ENCODE results near the gene PDX1.

PDX1 gene

DNA sequence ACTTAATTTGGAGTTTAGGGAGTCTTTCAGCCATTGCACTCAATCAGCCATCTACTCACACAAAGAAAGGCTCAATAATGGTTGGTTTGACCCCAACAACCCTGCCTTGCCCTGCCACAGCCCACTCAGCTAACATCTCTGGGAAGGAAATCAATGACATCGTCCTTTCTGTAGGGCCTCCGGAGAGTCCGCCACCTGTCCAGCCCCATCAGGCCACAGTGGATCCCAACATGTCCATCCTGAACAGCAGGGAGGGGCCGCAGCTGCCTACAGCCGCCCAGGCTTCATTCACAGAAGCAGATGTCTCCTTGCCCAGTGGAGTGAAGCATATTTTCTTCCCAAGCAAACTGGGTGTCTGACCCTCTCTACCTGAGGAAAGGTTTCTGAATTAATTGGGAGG, 53.5 kb downstream of the PDX1 start:
- Histone ChIP-seq H3K4me3 (ENCODE audit: insufficient read depth, low read length, poor library complexity, severe bottlenecking) (no peak overlapping the region), H4K20me1 (ENCODE audit: low read depth, low read length) (no peaks in the 10 kb centered on the region), H3K9ac (ENCODE audit: low read length) (no peak overlapping the region), H2AFZ (ENCODE audit: low read depth, low read length, severe bottlenecking) (no peak overlapping the region), H3F3A (ENCODE audit: insufficient read depth) (no peaks in the 10 kb centered on the region), H3K4me2 (ENCODE audit: low read depth, low read length, poor library complexity, severe bottlenecking) (no peak overlapping the region), H3K36me3 (ENCODE audit: low read length) (no peaks in the 10 kb centered on the region), H3K27me3 (ENCODE audit: low read length) (no peaks in the 10 kb centered on the region), H3K79me2 (ENCODE audit: insufficient read depth, low read length) (no peaks in the 10 kb centered on the region), H3K9me2 (replicated peaks; ENCODE audit: insufficient read depth, low read length) (no peaks in the 10 kb centered on the region), H3K27ac (ENCODE audit: low read depth, low read length) (no peak overlapping the region), H3K9me3 (ENCODE audit: insufficient read depth, low read length) (no peaks in the 10 kb centered on the region)
- TF ChIP-seq, protein P1, sequence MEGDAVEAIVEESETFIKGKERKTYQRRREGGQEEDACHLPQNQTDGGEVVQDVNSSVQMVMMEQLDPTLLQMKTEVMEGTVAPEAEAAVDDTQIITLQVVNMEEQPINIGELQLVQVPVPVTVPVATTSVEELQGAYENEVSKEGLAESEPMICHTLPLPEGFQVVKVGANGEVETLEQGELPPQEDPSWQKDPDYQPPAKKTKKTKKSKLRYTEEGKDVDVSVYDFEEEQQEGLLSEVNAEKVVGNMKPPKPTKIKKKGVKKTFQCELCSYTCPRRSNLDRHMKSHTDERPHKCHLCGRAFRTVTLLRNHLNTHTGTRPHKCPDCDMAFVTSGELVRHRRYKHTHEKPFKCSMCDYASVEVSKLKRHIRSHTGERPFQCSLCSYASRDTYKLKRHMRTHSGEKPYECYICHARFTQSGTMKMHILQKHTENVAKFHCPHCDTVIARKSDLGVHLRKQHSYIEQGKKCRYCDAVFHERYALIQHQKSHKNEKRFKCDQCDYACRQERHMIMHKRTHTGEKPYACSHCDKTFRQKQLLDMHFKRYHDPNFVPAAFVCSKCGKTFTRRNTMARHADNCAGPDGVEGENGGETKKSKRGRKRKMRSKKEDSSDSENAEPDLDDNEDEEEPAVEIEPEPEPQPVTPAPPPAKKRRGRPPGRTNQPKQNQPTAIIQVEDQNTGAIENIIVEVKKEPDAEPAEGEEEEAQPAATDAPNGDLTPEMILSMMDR (IDR thresholded peaks at IDR 0.05; ENCODE audit: insufficient read depth, low read length, poor library complexity, severe bottlenecking) = no peak
- no peak for TF ChIP-seq EZH2phosphoT487 (conservative IDR thresholded peaks at IDR 0.05; ENCODE audit: low read length)

DNA sequence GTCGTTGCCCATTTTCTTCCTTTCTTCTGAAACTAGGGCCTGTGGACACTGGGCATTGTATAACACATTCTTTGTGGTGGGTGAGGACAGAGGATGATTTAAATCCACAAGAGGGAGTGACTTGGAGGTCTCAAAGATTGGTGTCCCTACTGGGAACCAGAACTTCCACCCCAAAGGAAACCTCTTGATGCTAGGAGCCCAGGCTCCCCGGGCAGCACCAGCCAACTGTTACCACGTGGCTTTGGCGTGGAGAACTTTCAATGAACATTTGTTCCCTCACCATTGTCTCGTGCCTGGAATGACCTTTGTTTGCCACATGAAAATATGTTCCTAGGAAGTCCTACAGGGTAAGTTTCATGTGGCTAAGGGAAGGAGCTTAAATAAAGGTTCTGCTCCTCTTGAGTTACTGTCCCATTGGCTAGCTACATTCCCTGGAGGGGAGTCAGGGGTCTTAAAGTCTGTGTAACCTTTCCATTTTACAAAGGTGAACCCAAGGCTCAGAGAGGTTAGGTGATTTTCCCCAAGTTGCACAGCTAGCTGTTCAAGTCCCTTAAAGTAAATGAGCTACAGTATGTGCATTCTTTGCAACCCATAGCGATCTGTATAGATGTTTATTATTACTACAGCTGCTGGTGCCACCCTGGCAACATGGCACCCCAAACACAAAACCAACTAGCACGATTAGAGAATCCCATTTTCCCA, 54.3 kb downstream of the PDX1 start:
- Histone ChIP-seq H3K9me2 (replicated peaks; ENCODE audit: insufficient read depth, low read length) (no peaks in the 10 kb centered on the region), H4K20me1 (ENCODE audit: low read depth, low read length) (no peaks in the 10 kb centered on the region), H3F3A (ENCODE audit: insufficient read depth) (no peaks in the 10 kb centered on the region), H3K9ac (ENCODE audit: low read length) (no peak overlapping the region), H3K4me3 (ENCODE audit: insufficient read depth, low read length, poor library complexity, severe bottlenecking) (no peak overlapping the region), H3K4me2 (ENCODE audit: low read depth, low read length, poor library complexity, severe bottlenecking) (no peak overlapping the region), H3K36me3 (ENCODE audit: low read length) (no peaks in the 10 kb centered on the region), H2AFZ (ENCODE audit: low read depth, low read length, severe bottlenecking) (no peak overlapping the region), H3K27ac (ENCODE audit: low read depth, low read length) (no peak overlapping the region), H3K27me3 (ENCODE audit: low read length) (no peaks in the 10 kb centered on the region), H3K79me2 (ENCODE audit: insufficient read depth, low read length) (no peaks in the 10 kb centered on the region), H3K9me3 (ENCODE audit: insufficient read depth, low read length) (no peaks in the 10 kb centered on the region)
- TF ChIP-seq, protein P1 (IDR thresholded peaks at IDR 0.05; ENCODE audit: insufficient read depth, low read length, poor library complexity, severe bottlenecking) = no peak
- no peak for TF ChIP-seq EZH2phosphoT487 (conservative IDR thresholded peaks at IDR 0.05; ENCODE audit: low read length)

All from SU-DHL-6 (cell line).